HG02840 (cell line): ENCODE measurements around the gene CMSS1.
"Not testable (repeated sequence)": the region's sequence is repeated elsewhere in the genome, so short reads cannot be mapped to it uniquely, and the experiment has no call there.

Experiments used
- ATAC-seq: cut with Tn5 transposase; IDR thresholded peaks from one replicate; pipeline ENCODE4 v1.9.1; 2021; ENCODE audit warnings: mild to moderate bottlenecking, moderate library complexity, moderate number of reproducible peaks; ENCODE audit not compliant: unreplicated experiment, low FRiP score

CMSS1 gene

GRCh38 chr3:99810403-99810802 lies 7.3 kb upstream of the CMSS1 start:
- ATAC-seq = no peak

GRCh38 chr3:99817047-99817436 lies 620 bp upstream of the CMSS1 start:
- no peak for ATAC-seq

GRCh38 chr3:99818818-99819217 lies 1.2 kb downstream of the CMSS1 start:
- no peak for ATAC-seq

GRCh38 chr3:99823723-99824711 lies 6.4 kb downstream of the CMSS1 start:
- ATAC-seq = no peak

- ATAC-seq = no peak
Measured at GRCh38 chr3:99825004-99825640, 7.5 kb downstream of the CMSS1 start.

- no peak for ATAC-seq
Measured at GRCh38 chr3:99829844-99830243, 12.2 kb downstream of the CMSS1 start.

- no peak for ATAC-seq
Measured at GRCh38 chr3:99833617-99834205, 16.0 kb downstream of the CMSS1 start.

- ATAC-seq = no peak
Measured at GRCh38 chr3:99834211-99834957, 16.7 kb downstream of the CMSS1 start.

GRCh38 chr3:99836681-99837080 lies 19.0 kb downstream of the CMSS1 start:
- ATAC-seq = no peak

GRCh38 chr3:99837715-99838114 lies 20.1 kb downstream of the CMSS1 start:
- no peak for ATAC-seq

GRCh38 chr3:99838755-99839154 lies 21.1 kb downstream of the CMSS1 start:
- no peak for ATAC-seq

GRCh38 chr3:99839613-99840012 lies 22.0 kb downstream of the CMSS1 start:
- ATAC-seq = no peak

GRCh38 chr3:99841949-99842348 lies 24.3 kb downstream of the CMSS1 start:
- ATAC-seq = not testable (repeated sequence)

- ATAC-seq = no peak
Measured at GRCh38 chr3:99842826-99843589, 25.3 kb downstream of the CMSS1 start.

GRCh38 chr3:99843590-99844258 lies 26.1 kb downstream of the CMSS1 start:
- ATAC-seq = no peak

- no peak for ATAC-seq
Measured at GRCh38 chr3:99845331-99845730, 27.7 kb downstream of the CMSS1 start.

GRCh38 chr3:99845999-99846398 lies 28.3 kb downstream of the CMSS1 start:
- no peak for ATAC-seq

GRCh38 chr3:99846477-99847160 lies 29.0 kb downstream of the CMSS1 start:
- no peak for ATAC-seq

- no peak for ATAC-seq
Measured at GRCh38 chr3:99848433-99848832, 30.8 kb downstream of the CMSS1 start.
